ENCODE data around the gene VAPB. TPM values are rescaled to one million over a fixed set of nuclear protein-coding genes. Genes with fewer than 3 reads are reported as not detected.

Gene VAPB
- total RNA-seq, 1 experiment from 2014 or later: 51.1 TPM

DNA sequence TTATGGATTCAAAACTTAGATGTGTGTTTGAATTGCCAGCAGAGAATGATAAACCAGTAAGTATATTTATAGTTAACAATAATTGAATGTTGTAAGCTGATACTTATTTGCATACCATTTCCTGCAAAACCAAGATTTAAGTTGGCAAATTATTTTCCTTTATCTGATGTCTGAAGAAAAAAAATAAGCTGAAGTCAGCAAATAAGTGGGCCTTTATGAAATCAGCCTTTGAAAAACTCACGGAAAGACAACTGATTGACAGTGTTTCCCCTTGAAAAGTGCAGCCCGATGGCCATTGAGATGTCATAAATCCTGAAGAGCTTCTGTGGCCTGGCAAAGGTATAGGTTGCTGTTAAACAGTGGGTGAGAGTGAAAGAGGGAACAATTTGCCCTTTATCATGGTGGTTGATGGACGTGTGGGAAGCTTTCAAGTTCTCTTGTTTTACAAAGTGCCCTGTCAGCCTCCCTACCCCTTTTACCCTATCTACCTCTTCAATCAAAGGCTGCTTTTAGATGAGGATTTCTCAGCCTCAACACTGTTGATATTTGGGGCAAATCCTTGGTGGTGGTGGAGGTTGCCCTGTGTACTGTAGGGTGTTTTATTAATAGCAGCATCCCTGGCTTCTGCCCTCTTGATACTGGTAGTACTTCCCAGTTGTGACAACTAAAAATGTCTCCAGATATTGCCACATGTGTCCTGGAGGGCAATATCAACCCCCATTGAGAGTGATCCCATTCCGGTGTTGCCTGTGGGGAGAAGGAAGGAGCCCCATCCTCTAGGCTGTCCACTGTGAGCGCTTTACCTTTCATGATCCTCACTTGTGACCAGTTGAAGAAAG is 50.2 kb downstream of the VAPB start:
- CTCF ChIA-PET: no interaction called here
- H3K36me3 ChIP-seq (ENCODE audit: control insufficient read depth in 1 of 2, insufficient read depth in 2 of 2, low read length in 2 of 2): peaks cover 6 to 12% of the 10 kb centered on the region in 2 experiments; a peak in 2 of 4 replicates

DNA sequence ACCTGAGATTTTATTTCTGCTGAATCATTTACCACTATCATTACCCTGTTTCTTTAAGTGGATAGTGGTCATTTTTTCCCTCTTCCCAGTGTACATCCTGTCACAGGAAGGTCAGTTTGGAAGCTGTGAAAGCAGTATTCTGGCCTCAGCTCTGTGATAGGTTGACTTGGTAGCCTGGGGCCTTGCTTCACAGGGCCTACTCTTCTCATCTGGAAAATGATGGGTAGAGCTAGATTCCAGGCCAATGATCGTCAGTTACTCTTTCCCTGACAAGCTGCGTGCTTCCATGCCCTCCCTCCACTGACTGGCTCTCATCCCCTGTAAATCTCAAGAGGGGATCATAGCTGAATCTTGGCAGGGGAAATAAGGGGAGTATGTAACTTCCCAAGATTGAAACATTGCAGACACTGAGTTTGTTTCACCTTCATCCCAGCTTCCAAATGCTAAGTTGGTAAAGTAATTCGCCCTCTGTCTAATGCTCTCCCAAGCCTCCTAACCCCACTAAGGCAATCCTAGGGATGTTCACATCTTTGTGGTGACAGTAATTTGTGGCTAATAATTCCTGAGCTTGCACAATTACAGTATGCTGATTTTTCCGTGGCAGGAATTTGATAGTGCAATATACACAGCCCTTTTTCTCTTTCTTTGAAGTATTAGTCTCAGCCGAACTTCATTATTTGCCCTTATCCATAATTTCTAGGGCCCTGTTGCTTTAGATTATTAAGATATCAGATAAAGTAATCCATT is 51.2 kb downstream of the VAPB start:
- RAD21 ChIA-PET (ENCODE audit: low non-redundant PET in 1 of 2, low total read pairs in 2 of 2, uncharacterized antibody in 2 of 2, unreplicated experiment in 2 of 2): no interaction called here
- Histone ChIP-seq H3K4me2 (ENCODE audit: low read length) (no peak overlapping the region), H3K27me3 (ENCODE audit: insufficient read depth, low read length) (no peaks in the 10 kb centered on the region), H3K9me3 (ENCODE audit: control insufficient read depth in 1 of 2, insufficient read depth in 1 of 2, low read depth in 1 of 2, low read length in 2 of 2) (no peaks in the 10 kb centered on the region), H3K4me3 (replicated peaks in 1 of 2; ENCODE audit: low read depth in 1 of 2, low read length in 2 of 2) (no peak overlapping the region), H3K9me2 (ENCODE audit: insufficient read depth) (no peaks in the 10 kb centered on the region), H2AFZ (ENCODE audit: low read depth, low read length, poor library complexity, severe bottlenecking) (no peak overlapping the region), H4K20me1 (ENCODE audit: insufficient read depth) (no peaks in the 10 kb centered on the region; the same call in 1 of the 2 replicates), H3K4me1 (ENCODE audit: control insufficient read depth in 1 of 2, insufficient read depth in 2 of 2, low read length in 2 of 2) (no peaks in the 10 kb centered on the region), H3K27ac (ENCODE audit: low read depth, low read length) (no peak overlapping the region), H3K36me3 (ENCODE audit: control insufficient read depth in 1 of 2, insufficient read depth in 2 of 2, low read length in 2 of 2) (peaks cover 9 to 11% of the 10 kb centered on the region in 2 experiments; a peak in 3 of 4 replicates), H3K9ac (ENCODE audit: low read length) (no peak overlapping the region), H3K79me2 (ENCODE audit: insufficient read depth, low read length) (peaks cover 79% of the 10 kb centered on the region)
- POLR2A ChIA-PET: no interaction called here
- TF ChIP-seq, protein P1, sequence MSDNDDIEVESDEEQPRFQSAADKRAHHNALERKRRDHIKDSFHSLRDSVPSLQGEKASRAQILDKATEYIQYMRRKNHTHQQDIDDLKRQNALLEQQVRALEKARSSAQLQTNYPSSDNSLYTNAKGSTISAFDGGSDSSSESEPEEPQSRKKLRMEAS (IDR thresholded peaks at IDR 0.05): no peak
- ATAC-seq (no peak), DNase-seq (ENCODE audit: low read depth, low spot score) (no peak)
- CTCF ChIA-PET: no interaction called here
- intact Hi-C loops (cut with micrococcal nuclease): no loop called here
- BruUV-seq (replicated peaks): no TSS peak

More for the DNA sequence above, 50.2 kb downstream of the VAPB start:
- H3K79me2 ChIP-seq (ENCODE audit: insufficient read depth, low read length): peaks cover 89% of the 10 kb centered on the region
- TF ChIP-seq CEBPB (IDR thresholded peaks at IDR 0.05; ENCODE audit: low read depth) (no peak), TCF7L2 (IDR thresholded peaks at IDR 0.05; ENCODE audit: borderline replicate concordance, extremely low read depth, insufficient read depth, insufficient read length) (no peak), EGR1 (IDR thresholded peaks at IDR 0.05; ENCODE audit: low read depth) (no peak)
- ChIA-PET POLR2A (no interaction called here), RAD21 (ENCODE audit: low non-redundant PET in 1 of 2, low total read pairs in 2 of 2, uncharacterized antibody in 2 of 2, unreplicated experiment in 2 of 2) (no interaction called here)
- intact Hi-C loops (cut with micrococcal nuclease): no loop called here
- no peak for DNase-seq (ENCODE audit: low read depth, low spot score)
- no TSS peak for BruUV-seq (replicated peaks)
- no peaks in the 10 kb centered on the region for H3K27me3 ChIP-seq (ENCODE audit: insufficient read depth, low read length)
- H3K27ac ChIP-seq (ENCODE audit: low read depth, low read length): no peak overlapping the region
- H3K4me1 ChIP-seq (ENCODE audit: control insufficient read depth in 1 of 2, insufficient read depth in 2 of 2, low read length in 2 of 2): no peaks in the 10 kb centered on the region
- H3K4me2 ChIP-seq (ENCODE audit: low read length): no peak overlapping the region
- no peaks in the 10 kb centered on the region for H3K9me3 ChIP-seq (ENCODE audit: control insufficient read depth in 1 of 2, insufficient read depth in 1 of 2, low read depth in 1 of 2, low read length in 2 of 2)
- H3K9ac ChIP-seq (ENCODE audit: low read length): no peak overlapping the region
- H3K4me3 ChIP-seq (replicated peaks in 1 of 2; ENCODE audit: low read depth in 1 of 2, low read length in 2 of 2): no peak overlapping the region
- no peak for ATAC-seq
- no peaks in the 10 kb centered on the region for H3K9me2 ChIP-seq (ENCODE audit: insufficient read depth)
- H4K20me1 ChIP-seq (ENCODE audit: insufficient read depth): no peaks in the 10 kb centered on the region; the same call in 1 of the 2 replicates
- H2AFZ ChIP-seq (ENCODE audit: low read depth, low read length, poor library complexity, severe bottlenecking): no peak overlapping the region
